Brain microvascular endothelial cell (primary cell): ENCODE results near the gene ADGRG7.

Experiments
- DNase-seq: peaks from one replicate; pipeline ENCODE4 v3.0.0-alpha.2; 2020
- H3K27ac ChIP-seq: fragments of 250-450 bp; sonication (Bioruptor Pico); 2 replicates; pipeline ENCODE4 v1.5.1; 2020; ENCODE audit warnings: mild to moderate bottlenecking, moderate library complexity
- H3K27me3 ChIP-seq: fragments of 250-450 bp; sonication (Bioruptor Pico); replicated peaks from 2 replicates; pipeline ENCODE4 v1.5.1; 2020; ENCODE audit warnings: mild to moderate bottlenecking
- H3K36me3 ChIP-seq: fragments of 250-450 bp; sonication (Bioruptor Pico); replicated peaks from 2 replicates; pipeline ENCODE4 v1.5.1; 2020; ENCODE audit warnings: mild to moderate bottlenecking
- H3K4me3 ChIP-seq: 2 replicates; pipeline ENCODE4 v1.5.1; 2011; ENCODE audit warnings: low read depth, mild to moderate bottlenecking, control low read depth, low read length, moderate library complexity
- in situ Hi-C: cut with HindIII; loops from 2 replicates; pipeline ENCODE4 v1.10.0; 2017; ENCODE audit warnings: low sequenced_read_pairs, low pct_ligation_motif_present
- TF ChIP-seq, protein P1 (sequence below): IDR thresholded peaks from 2 replicates; pipeline ENCODE4 v1.5.1; 2011; ENCODE audit warnings: low read depth, mild to moderate bottlenecking, moderate library complexity, low read length, control low read depth, inconsistent platforms; ENCODE audit errors: missing control alignments

The ADGRG7 gene

DNA sequence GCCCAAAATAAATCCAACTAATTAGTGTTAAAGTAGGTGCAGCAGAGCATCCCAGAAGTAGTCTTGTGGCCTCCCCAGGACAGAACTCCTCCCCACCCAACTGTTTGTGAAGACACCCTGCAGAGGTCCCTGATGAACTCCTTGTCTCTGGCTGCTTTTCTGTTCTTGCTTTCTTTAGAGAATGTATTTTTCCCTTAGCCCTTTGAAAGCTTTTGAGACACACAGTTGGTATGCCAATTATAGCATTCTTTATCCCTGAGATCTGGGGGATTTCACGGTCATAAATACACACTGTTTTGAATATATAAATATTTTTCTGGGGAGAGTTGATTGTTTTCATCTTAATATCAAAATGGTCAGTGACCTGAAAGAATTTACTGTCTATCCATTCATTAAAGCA lies 109.7 kb downstream of the ADGRG7 start:
- Histone ChIP-seq H3K27me3 (no peaks in the 10 kb centered on the region), H3K36me3 (peaks cover 38% of the 10 kb centered on the region), H3K27ac (no peak overlapping the region), H3K4me3 (no peak overlapping the region)
- TF ChIP-seq, protein P1, sequence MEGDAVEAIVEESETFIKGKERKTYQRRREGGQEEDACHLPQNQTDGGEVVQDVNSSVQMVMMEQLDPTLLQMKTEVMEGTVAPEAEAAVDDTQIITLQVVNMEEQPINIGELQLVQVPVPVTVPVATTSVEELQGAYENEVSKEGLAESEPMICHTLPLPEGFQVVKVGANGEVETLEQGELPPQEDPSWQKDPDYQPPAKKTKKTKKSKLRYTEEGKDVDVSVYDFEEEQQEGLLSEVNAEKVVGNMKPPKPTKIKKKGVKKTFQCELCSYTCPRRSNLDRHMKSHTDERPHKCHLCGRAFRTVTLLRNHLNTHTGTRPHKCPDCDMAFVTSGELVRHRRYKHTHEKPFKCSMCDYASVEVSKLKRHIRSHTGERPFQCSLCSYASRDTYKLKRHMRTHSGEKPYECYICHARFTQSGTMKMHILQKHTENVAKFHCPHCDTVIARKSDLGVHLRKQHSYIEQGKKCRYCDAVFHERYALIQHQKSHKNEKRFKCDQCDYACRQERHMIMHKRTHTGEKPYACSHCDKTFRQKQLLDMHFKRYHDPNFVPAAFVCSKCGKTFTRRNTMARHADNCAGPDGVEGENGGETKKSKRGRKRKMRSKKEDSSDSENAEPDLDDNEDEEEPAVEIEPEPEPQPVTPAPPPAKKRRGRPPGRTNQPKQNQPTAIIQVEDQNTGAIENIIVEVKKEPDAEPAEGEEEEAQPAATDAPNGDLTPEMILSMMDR: no peak
- DNase-seq: no peak
- in situ Hi-C loops: no loop called here

DNA sequence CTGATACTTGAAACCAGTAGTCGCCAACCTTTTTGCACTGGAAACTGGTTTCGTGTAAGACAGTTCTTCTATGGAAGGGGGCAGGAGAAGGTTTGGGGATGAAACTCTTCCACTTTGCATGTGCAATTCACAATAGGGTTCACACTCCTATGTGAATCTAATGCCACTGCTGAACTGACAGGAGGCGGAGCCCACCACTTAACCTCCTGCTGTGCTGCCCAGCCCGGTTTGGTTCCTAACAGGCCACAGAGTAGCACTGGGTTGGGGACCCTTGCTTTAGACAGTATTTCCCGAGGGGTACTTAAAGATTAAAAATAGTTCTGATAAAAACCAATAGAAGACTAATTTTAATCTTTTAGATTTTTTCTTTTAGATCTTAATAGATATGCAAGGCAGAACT lies 111.0 kb downstream of the ADGRG7 start:
- H3K27me3 ChIP-seq: no peaks in the 10 kb centered on the region
- H3K36me3 ChIP-seq: peaks cover 36% of the 10 kb centered on the region
- no peak overlapping the region for H3K27ac ChIP-seq

DNA sequence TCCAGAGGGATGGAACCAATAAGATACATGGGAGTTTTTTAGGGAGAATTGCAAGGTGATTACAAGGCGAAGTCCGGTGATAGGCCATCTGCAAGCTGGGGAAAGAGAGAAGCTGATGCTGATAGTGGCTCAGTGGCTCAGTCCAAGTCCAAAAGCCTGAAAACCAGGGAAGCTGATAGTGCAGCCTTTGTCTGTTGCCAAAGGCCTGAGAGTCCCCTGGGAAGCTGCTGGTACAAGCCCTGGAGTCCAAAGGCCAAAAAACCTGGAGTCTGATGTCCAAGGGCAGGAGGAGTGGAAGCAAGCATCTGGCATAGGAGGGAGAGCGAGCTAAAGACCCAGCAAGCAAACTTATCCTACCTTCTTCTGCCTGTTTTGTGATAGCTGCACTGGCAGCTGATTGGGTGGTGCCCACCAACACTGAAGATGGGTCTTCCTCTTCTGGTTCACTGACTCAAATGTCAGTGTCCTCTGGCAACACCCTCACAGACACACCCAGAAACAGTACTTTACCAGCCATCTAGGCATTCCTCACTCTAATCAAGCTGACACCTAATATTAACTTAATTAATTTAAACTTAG lies 116.6 kb downstream of the ADGRG7 start:
- H3K27me3 ChIP-seq: no peaks in the 10 kb centered on the region
- no peak overlapping the region for H3K4me3 ChIP-seq
- no peak for DNase-seq
- H3K36me3 ChIP-seq: peaks cover 59% of the 10 kb centered on the region
- no peak overlapping the region for H3K27ac ChIP-seq
- in situ Hi-C loops: no loop called here
- TF ChIP-seq, protein P1: no peak

More for the DNA sequence above, 111.0 kb downstream of the ADGRG7 start:
- DNase-seq: no peak
- TF ChIP-seq, protein P1: no peak
- no peak overlapping the region for H3K4me3 ChIP-seq
- in situ Hi-C loops: no loop called here

DNA sequence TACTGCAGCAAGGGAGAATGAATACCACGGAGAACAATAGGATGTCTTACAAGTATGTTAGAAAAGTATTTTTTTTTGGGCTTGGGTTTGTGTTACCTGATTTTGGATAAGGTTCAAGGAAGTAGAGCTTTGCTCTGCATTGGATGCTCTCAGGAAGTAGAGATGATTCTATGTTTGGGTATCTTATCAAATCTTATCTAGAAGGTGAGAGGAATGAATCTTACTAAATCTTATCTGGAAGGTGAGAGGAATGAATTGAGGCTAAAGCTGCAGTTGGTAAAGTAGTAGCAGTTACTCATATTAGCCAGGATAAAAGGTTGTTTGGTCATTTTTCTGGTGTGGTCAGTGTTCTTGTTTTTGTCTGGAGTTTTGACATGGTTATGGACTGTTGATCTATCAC lies 117.3 kb downstream of the ADGRG7 start:
- TF ChIP-seq, protein P1: no peak
- DNase-seq: no peak
- H3K36me3 ChIP-seq: peaks cover 57% of the 10 kb centered on the region
- H3K27me3 ChIP-seq: no peaks in the 10 kb centered on the region
- in situ Hi-C loops: no loop called here
- H3K27ac ChIP-seq: no peak overlapping the region
- H3K4me3 ChIP-seq: no peak overlapping the region

DNA sequence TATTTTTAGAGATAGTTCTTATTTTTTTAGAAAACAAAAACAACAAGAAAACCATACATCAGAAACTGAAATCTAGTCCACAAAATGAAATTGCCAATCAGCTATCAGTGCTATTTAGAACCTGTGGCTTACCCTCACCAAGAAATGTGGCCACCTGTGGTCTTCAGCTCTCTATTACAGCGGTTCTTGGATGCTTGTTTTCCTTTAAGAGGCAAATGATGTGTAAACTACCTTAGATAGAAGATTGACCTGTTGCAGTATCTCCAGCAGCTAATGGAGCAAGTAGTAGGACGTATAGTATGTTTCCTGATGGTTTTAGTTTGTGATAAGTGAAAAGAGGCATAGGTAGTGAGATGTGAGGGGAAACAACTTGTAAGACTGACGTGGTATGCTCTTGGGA lies 121.1 kb downstream of the ADGRG7 start:
- TF ChIP-seq, protein P1: no peak
- in situ Hi-C loops: no loop called here
- Histone ChIP-seq H3K27ac (no peak overlapping the region), H3K27me3 (no peaks in the 10 kb centered on the region), H3K4me3 (no peak overlapping the region), H3K36me3 (peaks cover 60% of the 10 kb centered on the region)
- no peak for DNase-seq

DNA sequence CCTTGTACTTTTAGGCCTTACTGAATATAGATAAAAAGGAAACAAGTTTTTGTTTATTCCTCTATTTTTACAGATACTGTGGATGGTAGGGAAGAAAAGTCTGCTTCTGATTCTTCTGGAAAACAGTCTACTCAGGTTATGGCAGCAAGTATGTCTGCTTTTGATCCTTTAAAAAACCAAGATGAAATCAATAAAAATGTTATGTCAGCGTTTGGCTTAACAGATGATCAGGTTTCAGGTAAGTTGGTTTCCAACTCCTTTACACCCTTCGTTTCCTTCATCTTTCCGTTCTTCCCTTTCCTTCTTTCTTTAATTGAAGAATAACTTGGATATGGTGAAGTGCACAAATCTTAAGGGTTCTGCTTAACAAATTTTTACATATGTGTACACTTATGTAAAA lies 123.0 kb downstream of the ADGRG7 start:
- Histone ChIP-seq H3K27me3 (no peaks in the 10 kb centered on the region), H3K36me3 (peaks cover 53% of the 10 kb centered on the region)
- TF ChIP-seq, protein P1: no peak

More for the DNA sequence above, 123.0 kb downstream of the ADGRG7 start:
- in situ Hi-C loops: no loop called here
- Histone ChIP-seq H3K27ac (no peak overlapping the region), H3K4me3 (no peak overlapping the region)
- DNase-seq: no peak
